ENCODE data around the gene NCS1.

DNA sequence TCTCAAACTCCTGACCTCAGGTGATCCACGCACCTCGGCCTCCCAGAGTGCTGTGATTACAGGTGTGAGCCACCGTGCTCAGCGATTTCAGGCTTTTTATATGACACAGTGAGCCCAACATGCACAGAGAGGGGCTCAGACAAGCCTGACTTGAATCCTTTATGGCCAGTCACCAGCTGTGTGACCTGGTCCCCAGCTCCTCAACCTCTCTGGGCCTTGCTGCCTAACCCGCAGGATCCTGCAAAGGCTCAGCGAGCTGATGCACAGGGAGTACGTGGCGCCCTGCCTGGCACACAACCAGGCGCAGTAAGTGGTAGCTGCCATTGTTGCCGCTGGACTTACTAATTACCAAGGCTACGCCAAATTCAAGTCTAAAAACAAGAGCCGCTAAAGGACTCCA, 16.6 kb upstream of the NCS1 start:
- TF ChIP-seq POLR2AphosphoS5 (IDR thresholded peaks at IDR 0.05), result no peak
- TF ChIP-seq CTCF (IDR thresholded peaks at IDR 0.05), result no peak
- no peak for TF ChIP-seq POLR2A (IDR thresholded peaks at IDR 0.05)

Measured in gastroesophageal sphincter (tissue), 3 donors.